ENCODE data around the gene KIF2B. TPM values are rescaled to one million over a fixed set of nuclear protein-coding genes. Genes with fewer than 3 reads are reported as not detected.

KIF2B gene
- total RNA-seq, 1 experiment from 2014 or later: not detected

- TF ChIP-seq ATF6 (CRISPR knock-in tag; IDR thresholded peaks at IDR 0.05) (no peak), SOX15 (CRISPR knock-in tag; IDR thresholded peaks at IDR 0.05) (no peak), RORB (CRISPR knock-in tag; IDR thresholded peaks at IDR 0.05) (no peak), TP53 (CRISPR knock-in tag; IDR thresholded peaks at IDR 0.05) (no peak), E2F4 (CRISPR knock-in tag; IDR thresholded peaks at IDR 0.05; ENCODE audit: borderline replicate concordance, low read depth) (no peak)
Measured at GRCh38 chr17:53797501-53797900, 25.2 kb upstream of the KIF2B start (continued).

- TF ChIP-seq E2F1 (CRISPR knock-in tag; IDR thresholded peaks at IDR 0.05) (no peak), ATF2 (CRISPR knock-in tag; IDR thresholded peaks at IDR 0.05; ENCODE audit: borderline replicate concordance, low read depth) (no peak), RELA (CRISPR knock-in tag; IDR thresholded peaks at IDR 0.05; ENCODE audit: borderline replicate concordance) (no peak), FOXJ3 (CRISPR knock-in tag; IDR thresholded peaks at IDR 0.05; ENCODE audit: borderline replicate concordance) (no peak), NFE2L1 (CRISPR knock-in tag; IDR thresholded peaks at IDR 0.05) (no peak), ZNF416 (CRISPR knock-in tag; IDR thresholded peaks at IDR 0.05) (no peak), ESRRA (CRISPR knock-in tag; IDR thresholded peaks at IDR 0.05; ENCODE audit: borderline replicate concordance) (no peak), NFATC4 (CRISPR knock-in tag; IDR thresholded peaks at IDR 0.05) (no peak), EMX1 (CRISPR knock-in tag; IDR thresholded peaks at IDR 0.05) (no peak), ZSCAN18 (CRISPR knock-in tag; IDR thresholded peaks at IDR 0.05) (no peak), ZNF281 (CRISPR knock-in tag; IDR thresholded peaks at IDR 0.05) (no peak), USF2 (CRISPR knock-in tag; IDR thresholded peaks at IDR 0.05) (no peak), MLX (CRISPR knock-in tag; IDR thresholded peaks at IDR 0.05) (no peak), ZNF263 (CRISPR knock-in tag; IDR thresholded peaks at IDR 0.05; ENCODE audit: low read depth) (no peak), ZNF219 (CRISPR knock-in tag; IDR thresholded peaks at IDR 0.05; ENCODE audit: borderline replicate concordance) (no peak), ZNF232 (CRISPR knock-in tag; IDR thresholded peaks at IDR 0.05) (no peak), NR2C2 (CRISPR knock-in tag; IDR thresholded peaks at IDR 0.05) (no peak), NFYB (CRISPR knock-in tag; conservative IDR thresholded peaks at IDR 0.05; ENCODE audit: low read depth) (no peak), ZNF396 (CRISPR knock-in tag; IDR thresholded peaks at IDR 0.05; ENCODE audit: borderline replicate concordance) (no peak)
- Mint-ChIP-seq H3K27me3 (ENCODE audit: low read depth) (no peaks in the 10 kb centered on the region), H3K9me3 (peaks cover 25% of the 10 kb centered on the region), H3K4me1 (no peaks in the 10 kb centered on the region), H3K36me3 (peaks cover 7% of the 10 kb centered on the region), H3K27ac (no peak overlapping the region), H3K4me3 (no peak overlapping the region)
- POLR2A ChIA-PET: no interaction called here
- DNase-seq (ENCODE audit: low spot score): no peak
- ATAC-seq: no peak
- CTCF ChIA-PET: no interaction called here
Measured at GRCh38 chr17:53804437-53804836, 18.3 kb upstream of the KIF2B start.
